NB4 (cell line): ENCODE measurements around the gene ESRRG.

ENCODE experiments used
- DNase-seq: peaks from one replicate; pipeline ENCODE4 v3.0.0; 2010; ENCODE audit warnings: low read depth
- H3K4me3 ChIP-seq: one replicate; pipeline ENCODE4 v1.5.1; 2011; ENCODE audit warnings: mild to moderate bottlenecking, low read depth, low read length, moderate library complexity
- MYC ChIP-seq: IDR thresholded peaks from 2 replicates; pipeline ENCODE4 v1.6.1; 2011; ENCODE audit warnings: low read depth, low read length
- POLR2A ChIP-seq: IDR thresholded peaks from 2 replicates; pipeline ENCODE4 v1.6.1; 2011; ENCODE audit warnings: mild to moderate bottlenecking; ENCODE audit not compliant: insufficient read length; ENCODE audit errors: extremely low read depth
- TF ChIP-seq, protein P1 (sequence below): IDR thresholded peaks from one replicate; pipeline ENCODE4 v1.5.1; 2012; ENCODE audit warnings: low read depth, low read length
- TF ChIP-seq, protein P2 (sequence below): IDR thresholded peaks from 2 replicates; pipeline ENCODE4 v1.6.1; 2011; ENCODE audit warnings: low read depth, low read length

The ESRRG gene

GRCh38 chr1:216580538-216581057 lies 142.6 kb downstream of the ESRRG start:
- no peak for DNase-seq
- no peak overlapping the region for H3K4me3 ChIP-seq
- no peak for TF ChIP-seq MYC
- TF ChIP-seq, protein P1, sequence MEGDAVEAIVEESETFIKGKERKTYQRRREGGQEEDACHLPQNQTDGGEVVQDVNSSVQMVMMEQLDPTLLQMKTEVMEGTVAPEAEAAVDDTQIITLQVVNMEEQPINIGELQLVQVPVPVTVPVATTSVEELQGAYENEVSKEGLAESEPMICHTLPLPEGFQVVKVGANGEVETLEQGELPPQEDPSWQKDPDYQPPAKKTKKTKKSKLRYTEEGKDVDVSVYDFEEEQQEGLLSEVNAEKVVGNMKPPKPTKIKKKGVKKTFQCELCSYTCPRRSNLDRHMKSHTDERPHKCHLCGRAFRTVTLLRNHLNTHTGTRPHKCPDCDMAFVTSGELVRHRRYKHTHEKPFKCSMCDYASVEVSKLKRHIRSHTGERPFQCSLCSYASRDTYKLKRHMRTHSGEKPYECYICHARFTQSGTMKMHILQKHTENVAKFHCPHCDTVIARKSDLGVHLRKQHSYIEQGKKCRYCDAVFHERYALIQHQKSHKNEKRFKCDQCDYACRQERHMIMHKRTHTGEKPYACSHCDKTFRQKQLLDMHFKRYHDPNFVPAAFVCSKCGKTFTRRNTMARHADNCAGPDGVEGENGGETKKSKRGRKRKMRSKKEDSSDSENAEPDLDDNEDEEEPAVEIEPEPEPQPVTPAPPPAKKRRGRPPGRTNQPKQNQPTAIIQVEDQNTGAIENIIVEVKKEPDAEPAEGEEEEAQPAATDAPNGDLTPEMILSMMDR, result no peak
- TF ChIP-seq, protein P2, sequence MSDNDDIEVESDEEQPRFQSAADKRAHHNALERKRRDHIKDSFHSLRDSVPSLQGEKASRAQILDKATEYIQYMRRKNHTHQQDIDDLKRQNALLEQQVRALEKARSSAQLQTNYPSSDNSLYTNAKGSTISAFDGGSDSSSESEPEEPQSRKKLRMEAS, result no peak
- no peak for TF ChIP-seq POLR2A

DNA sequence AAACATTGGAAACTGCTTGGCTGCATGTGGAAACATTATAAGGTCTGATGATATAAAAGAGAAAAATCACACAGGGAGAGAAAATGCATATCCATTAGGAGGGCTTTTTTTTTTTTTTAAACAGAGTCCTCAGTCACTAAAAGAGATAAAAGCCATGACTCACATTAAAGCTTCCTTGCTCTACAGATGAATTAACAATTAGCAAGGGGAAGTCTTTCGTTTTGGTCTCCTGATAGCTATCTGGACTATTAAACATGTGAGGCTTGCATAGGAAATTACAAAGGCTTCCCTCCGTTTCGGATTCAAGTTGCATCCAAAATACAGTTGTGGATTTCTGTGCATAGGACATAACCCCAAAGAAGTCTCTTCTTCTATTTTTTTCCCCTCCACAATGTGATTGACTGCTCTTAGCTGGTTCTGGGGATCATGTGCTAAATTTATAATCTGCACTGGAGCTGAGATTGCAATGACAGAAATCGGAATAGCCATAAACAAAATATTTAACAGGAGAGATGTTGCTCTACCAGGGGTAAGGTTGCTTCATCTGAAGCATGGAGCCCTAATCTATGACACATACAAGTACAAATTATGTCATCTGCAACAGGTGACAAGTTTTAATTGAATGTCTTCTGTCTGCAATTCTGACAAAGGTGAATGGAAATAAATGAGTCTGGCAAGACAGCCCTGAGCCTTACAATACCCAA lies 146.8 kb downstream of the ESRRG start:
- no peak for TF ChIP-seq POLR2A
- TF ChIP-seq, protein P1, result no peak
- TF ChIP-seq MYC, result no peak
- TF ChIP-seq, protein P2, result no peak
- H3K4me3 ChIP-seq, result no peak overlapping the region
- DNase-seq, result no peak

DNA sequence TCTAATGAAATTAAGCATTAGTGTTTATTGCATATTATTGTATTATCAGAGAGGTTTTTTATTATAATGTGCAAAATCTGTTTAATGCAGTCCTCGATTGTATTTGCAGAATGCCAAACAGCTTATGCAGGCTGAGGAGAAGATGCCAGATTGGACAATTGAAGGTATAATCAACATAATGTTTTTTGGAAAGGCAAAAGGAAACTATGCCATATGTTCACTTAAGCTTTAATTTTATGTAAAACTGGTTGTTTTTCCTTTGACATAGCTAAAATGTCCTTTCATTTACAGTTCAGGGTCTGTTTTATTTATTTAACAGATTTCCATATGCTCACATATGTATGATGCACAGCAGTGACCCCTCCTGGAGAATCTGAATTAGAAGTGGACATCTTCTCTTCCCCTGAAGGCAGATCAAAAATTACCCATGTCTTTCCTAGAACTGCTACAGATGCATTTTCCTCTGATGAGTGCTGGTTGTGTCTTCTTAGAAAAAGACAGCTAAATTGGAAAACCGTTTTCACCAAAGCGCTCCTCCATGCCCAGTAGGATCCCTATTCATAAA lies 156.5 kb downstream of the ESRRG start:
- TF ChIP-seq MYC, result no peak
- TF ChIP-seq, protein P1, result peak; percentile 5
- peak; percentile 8 for DNase-seq
- H3K4me3 ChIP-seq, result no peak overlapping the region

- no peak for DNase-seq
- H3K4me3 ChIP-seq, result no peak overlapping the region
- TF ChIP-seq, protein P2, result no peak
- TF ChIP-seq POLR2A, result no peak
- TF ChIP-seq MYC, result no peak
- TF ChIP-seq, protein P1, result no peak
Measured at GRCh38 chr1:216563087-216563486, 160.1 kb downstream of the ESRRG start.

DNA sequence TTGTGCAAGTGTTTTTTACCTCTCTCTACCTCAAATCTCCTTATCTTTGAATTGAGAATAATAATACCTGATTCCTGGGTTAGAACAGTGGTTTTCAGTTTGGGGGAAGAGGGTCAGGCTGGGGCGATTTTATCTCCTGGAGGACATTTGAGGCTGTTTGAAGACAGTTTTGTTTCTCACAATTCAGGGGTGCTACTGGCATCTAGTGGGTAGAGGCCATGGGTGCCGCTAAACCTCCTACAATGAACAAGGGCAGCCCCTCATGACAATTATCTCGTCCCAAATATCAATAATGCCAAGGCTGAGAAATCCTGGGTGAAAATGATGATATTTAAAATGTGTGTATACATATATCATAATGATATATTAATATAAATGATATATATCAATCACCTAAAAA lies 160.8 kb downstream of the ESRRG start:
- H3K4me3 ChIP-seq, result no peak overlapping the region
- DNase-seq, result no peak
- TF ChIP-seq, protein P1, result no peak
- TF ChIP-seq MYC, result no peak
- no peak for TF ChIP-seq POLR2A
- TF ChIP-seq, protein P2, result no peak
